GM18873 (cell line): ENCODE data around the gene APPBP2.
"Not testable (repeated sequence)": the region's sequence is repeated elsewhere in the genome, so short reads cannot be mapped to it uniquely, and the experiment has no call there.

ENCODE experiments used
- ATAC-seq: cut with Tn5 transposase; IDR thresholded peaks from one replicate; pipeline ENCODE4 v1.9.1; 2021; ENCODE audit warnings: mild to moderate bottlenecking, moderate library complexity, moderate number of reproducible peaks; ENCODE audit not compliant: unreplicated experiment, low FRiP score

APPBP2 gene

GRCh38 chr17:60525685-60526514, at the start of gene APPBP2:
APPBP2 (minus strand) TSS chr17:60526242; CDS start chr17:60525931, 311 bp downstream.
- peak; percentile 69 for ATAC-seq

- ATAC-seq, result no peak
Observed at GRCh38 chr17:60573236-60574051, 47.4 kb upstream of the APPBP2 start.

GRCh38 chr17:60565233-60565632, 39.2 kb upstream of the APPBP2 start:
- ATAC-seq, result no peak

GRCh38 chr17:60563743-60564142, 37.7 kb upstream of the APPBP2 start:
- no peak for ATAC-seq

- no peak for ATAC-seq
Observed at GRCh38 chr17:60562421-60562820, 36.4 kb upstream of the APPBP2 start.

- no peak for ATAC-seq
Observed at GRCh38 chr17:60560860-60561257, 34.8 kb upstream of the APPBP2 start.

GRCh38 chr17:60559995-60560859, 34.2 kb upstream of the APPBP2 start:
- no peak for ATAC-seq

- no peak for ATAC-seq
Observed at GRCh38 chr17:60559659-60559994, 33.6 kb upstream of the APPBP2 start.

- no peak for ATAC-seq
Observed at GRCh38 chr17:60557805-60558204, 31.8 kb upstream of the APPBP2 start.

GRCh38 chr17:60555786-60556185, 29.7 kb upstream of the APPBP2 start:
- no peak for ATAC-seq

GRCh38 chr17:60554377-60554788, 28.3 kb upstream of the APPBP2 start:
- no peak for ATAC-seq

- not testable (repeated sequence) for ATAC-seq
Observed at GRCh38 chr17:60552255-60552654, 26.2 kb upstream of the APPBP2 start.

GRCh38 chr17:60548990-60549389, 22.9 kb upstream of the APPBP2 start:
- no peak for ATAC-seq

- no peak for ATAC-seq
Observed at GRCh38 chr17:60545465-60546191, 19.6 kb upstream of the APPBP2 start.

GRCh38 chr17:60542071-60542470, 16.0 kb upstream of the APPBP2 start:
- no peak for ATAC-seq

- ATAC-seq, result no peak
Observed at GRCh38 chr17:60540460-60540859, 14.4 kb upstream of the APPBP2 start.

GRCh38 chr17:60539807-60540206, 13.8 kb upstream of the APPBP2 start:
- ATAC-seq, result no peak

- ATAC-seq, result no peak
Observed at GRCh38 chr17:60538726-60539125, 12.7 kb upstream of the APPBP2 start.

- no peak for ATAC-seq
Observed at GRCh38 chr17:60535382-60536279, 9.6 kb upstream of the APPBP2 start.
